SK-N-SH treated with all-trans-retinoic acid at 6 μM for 48 hours (cell line): ENCODE data around the gene KLHDC2.

Experiments
- ESRRG ChIP-seq: fragments of 250-450 bp; sonication (Bioruptor Pico); IDR thresholded peaks from 2 replicates; pipeline ENCODE4 v1.6.1; 2021; ENCODE audit warnings: mild to moderate bottlenecking
- PATZ1 ChIP-seq: fragments of 250-450 bp; sonication (Bioruptor Pico); IDR thresholded peaks from 2 replicates; pipeline ENCODE4 v1.8.0; 2020; ENCODE audit warnings: mild to moderate bottlenecking, moderate library complexity, borderline replicate concordance
- TOX ChIP-seq: fragments of 250-450 bp; sonication (Bioruptor Pico); IDR thresholded peaks from 2 replicates; pipeline ENCODE4 v1.8.0; 2021; ENCODE audit warnings: mild to moderate bottlenecking, moderate library complexity, borderline replicate concordance
- ZC3H10 ChIP-seq: fragments of 250-450 bp; sonication (Bioruptor Pico); IDR thresholded peaks from 2 replicates; pipeline ENCODE4 v1.5.1; 2021; ENCODE audit warnings: mild to moderate bottlenecking, moderate library complexity
- ZFP3 ChIP-seq: fragments of 250-450 bp; sonication (Bioruptor Pico); IDR thresholded peaks from 2 replicates; pipeline ENCODE4 v1.5.0; 2020; ENCODE audit warnings: mild to moderate bottlenecking, moderate library complexity
- ZNF8 ChIP-seq: fragments of 450-650 bp; formaldehyde crosslinking; IDR thresholded peaks from 2 replicates; pipeline ENCODE4 v1.5.0; 2020; ENCODE audit warnings: mild to moderate bottlenecking, moderate library complexity

- TF ChIP-seq ZC3H10 (CRISPR knock-in tag) = no peak
- no peak for TF ChIP-seq ZNF8 (CRISPR knock-in tag)
- no peak for TF ChIP-seq ESRRG
- TF ChIP-seq ZFP3 (CRISPR knock-in tag) = no peak
- TF ChIP-seq PATZ1 (CRISPR knock-in tag) = no peak
- no peak for TF ChIP-seq TOX (CRISPR knock-in tag)
Measured at GRCh38 chr14:49816844-49817243, 48.9 kb downstream of the KLHDC2 start.
